ENCODE measurements around the gene CYP4F22.

Gene CYP4F22

GRCh38 chr19:15536350-15536749 lies 28.0 kb downstream of the CYP4F22 start:
- H3K4me1 Mint-ChIP-seq, result peaks cover 6% of the 10 kb centered on the region
- no peak overlapping the region for H3K4me3 Mint-ChIP-seq
- H3K9me3 Mint-ChIP-seq, result peaks cover 3% of the 10 kb centered on the region
- no peak for ATAC-seq (ENCODE audit: low read depth)
- H3K27ac Mint-ChIP-seq, result no peak overlapping the region
- no peak for DNase-seq (ENCODE audit: low spot score in 2 of 2)
- no peaks in the 10 kb centered on the region for H3K36me3 Mint-ChIP-seq
- peaks cover 17% of the 10 kb centered on the region for H3K27me3 Mint-ChIP-seq

- Mint-ChIP-seq H3K36me3 (no peaks in the 10 kb centered on the region), H3K9me3 (peaks cover 3% of the 10 kb centered on the region), H3K27me3 (peaks cover 23% of the 10 kb centered on the region), H3K4me1 (peaks cover 3% of the 10 kb centered on the region), H3K4me3 (no peak overlapping the region), H3K27ac (no peak overlapping the region)
- DNase-seq (ENCODE audit: low spot score in 2 of 2) (no peak), ATAC-seq (ENCODE audit: low read depth) (no peak)
These were observed 30.4 kb downstream of the CYP4F22 start for GRCh38 chr19:15538774-15539173.

GRCh38 chr19:15539638-15540037 lies 31.3 kb downstream of the CYP4F22 start:
- no peaks in the 10 kb centered on the region for H3K36me3 Mint-ChIP-seq
- H3K9me3 Mint-ChIP-seq, result peaks cover 3% of the 10 kb centered on the region
- ATAC-seq (ENCODE audit: low read depth), result no peak
- H3K27ac Mint-ChIP-seq, result no peak overlapping the region
- DNase-seq (ENCODE audit: low spot score in 2 of 2), result no peak
- H3K4me3 Mint-ChIP-seq, result no peak overlapping the region
- peaks cover 20% of the 10 kb centered on the region for H3K27me3 Mint-ChIP-seq
- H3K4me1 Mint-ChIP-seq, result peaks cover 3% of the 10 kb centered on the region

GRCh38 chr19:15540435-15540834 lies 32.1 kb downstream of the CYP4F22 start:
- DNase-seq (ENCODE audit: low spot score in 2 of 2) (no peak), ATAC-seq (ENCODE audit: low read depth) (no peak)
- Mint-ChIP-seq H3K27me3 (peaks cover 18% of the 10 kb centered on the region), H3K9me3 (peaks cover 3% of the 10 kb centered on the region), H3K4me3 (no peak overlapping the region), H3K4me1 (peaks cover 3% of the 10 kb centered on the region), H3K36me3 (no peaks in the 10 kb centered on the region), H3K27ac (no peak overlapping the region)

- DNase-seq (ENCODE audit: low spot score in 2 of 2) (no peak), ATAC-seq (ENCODE audit: low read depth) (no peak)
- peaks cover 16% of the 10 kb centered on the region for H3K27me3 Mint-ChIP-seq
- no peak overlapping the region for H3K4me3 Mint-ChIP-seq
- H3K9me3 Mint-ChIP-seq, result no peaks in the 10 kb centered on the region
- H3K36me3 Mint-ChIP-seq, result no peaks in the 10 kb centered on the region
- peaks cover 3% of the 10 kb centered on the region for H3K4me1 Mint-ChIP-seq
- H3K27ac Mint-ChIP-seq, result no peak overlapping the region
These were observed 36.0 kb downstream of the CYP4F22 start for GRCh38 chr19:15544283-15544682.

- Mint-ChIP-seq H3K27me3 (peaks cover 17% of the 10 kb centered on the region), H3K27ac (no peak overlapping the region), H3K4me1 (peaks cover under 1% of the 10 kb centered on the region), H3K9me3 (no peaks in the 10 kb centered on the region), H3K4me3 (no peak overlapping the region), H3K36me3 (no peaks in the 10 kb centered on the region)
- DNase-seq (ENCODE audit: low spot score in 2 of 2) (no peak), ATAC-seq (ENCODE audit: low read depth) (no peak)
These were observed 36.6 kb downstream of the CYP4F22 start for GRCh38 chr19:15544970-15545369.

GRCh38 chr19:15548648-15549047 lies 40.3 kb downstream of the CYP4F22 start:
- Mint-ChIP-seq H3K4me1 (peaks cover 7% of the 10 kb centered on the region), H3K9me3 (peaks cover 2% of the 10 kb centered on the region)

GRCh38 chr19:15549581-15549980 lies 41.3 kb downstream of the CYP4F22 start:
- ATAC-seq (ENCODE audit: low read depth), result no peak

More at GRCh38 chr19:15548648-15549047, 40.3 kb downstream of the CYP4F22 start:
- H3K27ac Mint-ChIP-seq, result no peak overlapping the region
- DNase-seq (ENCODE audit: low spot score in 2 of 2), result no peak
- H3K27me3 Mint-ChIP-seq, result peaks cover 17% of the 10 kb centered on the region
- no peak for ATAC-seq (ENCODE audit: low read depth)
- no peak overlapping the region for H3K4me3 Mint-ChIP-seq
- H3K36me3 Mint-ChIP-seq, result no peaks in the 10 kb centered on the region

GRCh38 chr19:15550273-15550672 lies 41.9 kb downstream of the CYP4F22 start:
- peaks cover 2% of the 10 kb centered on the region for H3K9me3 Mint-ChIP-seq
- H3K27me3 Mint-ChIP-seq, result peaks cover 17% of the 10 kb centered on the region
- ATAC-seq (ENCODE audit: low read depth), result no peak
- DNase-seq (ENCODE audit: low spot score in 2 of 2), result no peak
- no peak overlapping the region for H3K27ac Mint-ChIP-seq
- peak overlapping the region; percentile 66 for H3K4me3 Mint-ChIP-seq
- no peaks in the 10 kb centered on the region for H3K36me3 Mint-ChIP-seq
- peaks cover 10% of the 10 kb centered on the region for H3K4me1 Mint-ChIP-seq

More at GRCh38 chr19:15549581-15549980, 41.3 kb downstream of the CYP4F22 start:
- H3K36me3 Mint-ChIP-seq, result no peaks in the 10 kb centered on the region
- H3K4me3 Mint-ChIP-seq, result no peak overlapping the region
- H3K4me1 Mint-ChIP-seq, result peaks cover 7% of the 10 kb centered on the region
- H3K9me3 Mint-ChIP-seq, result peaks cover 2% of the 10 kb centered on the region
- H3K27me3 Mint-ChIP-seq, result peaks cover 17% of the 10 kb centered on the region
- DNase-seq (ENCODE audit: low spot score in 2 of 2), result no peak
- H3K27ac Mint-ChIP-seq, result no peak overlapping the region

GRCh38 chr19:15550929-15551292 lies 42.6 kb downstream of the CYP4F22 start:
- Mint-ChIP-seq H3K27me3 (peaks cover 17% of the 10 kb centered on the region), H3K9me3 (peaks cover 2% of the 10 kb centered on the region), H3K27ac (no peak overlapping the region), H3K4me3 (peak overlapping the region; percentile 74), H3K36me3 (no peaks in the 10 kb centered on the region), H3K4me1 (peaks cover 13% of the 10 kb centered on the region)
- ATAC-seq (ENCODE audit: low read depth), result no peak
- DNase-seq (ENCODE audit: low spot score in 2 of 2), result no peak

GRCh38 chr19:15551293-15552004 lies 43.1 kb downstream of the CYP4F22 start:
- H3K9me3 Mint-ChIP-seq, result peaks cover 2% of the 10 kb centered on the region
- peaks cover 17% of the 10 kb centered on the region for H3K27me3 Mint-ChIP-seq
- H3K4me1 Mint-ChIP-seq, result peaks cover 18% of the 10 kb centered on the region
- DNase-seq (ENCODE audit: low spot score in 2 of 2) (peak; percentile 47 to 61), ATAC-seq (ENCODE audit: low read depth) (peak; percentile 27)
- peak overlapping the region; percentile 74 for H3K4me3 Mint-ChIP-seq
- H3K27ac Mint-ChIP-seq, result no peak overlapping the region
- H3K36me3 Mint-ChIP-seq, result no peaks in the 10 kb centered on the region

GRCh38 chr19:15555021-15555420 lies 46.7 kb downstream of the CYP4F22 start:
- H3K27ac Mint-ChIP-seq, result no peak overlapping the region
- no peak overlapping the region for H3K4me3 Mint-ChIP-seq
- no peak for ATAC-seq (ENCODE audit: low read depth)
- DNase-seq (ENCODE audit: low spot score in 2 of 2), result no peak
- no peaks in the 10 kb centered on the region for H3K36me3 Mint-ChIP-seq
- peaks cover 19% of the 10 kb centered on the region for H3K4me1 Mint-ChIP-seq
- H3K27me3 Mint-ChIP-seq, result peaks cover 7% of the 10 kb centered on the region
- peaks cover 2% of the 10 kb centered on the region for H3K9me3 Mint-ChIP-seq

- H3K27ac Mint-ChIP-seq, result no peak overlapping the region
- peaks cover 13% of the 10 kb centered on the region for H3K4me1 Mint-ChIP-seq
- ATAC-seq (ENCODE audit: low read depth), result peak; percentile 86
- H3K36me3 Mint-ChIP-seq, result no peaks in the 10 kb centered on the region
- H3K27me3 Mint-ChIP-seq, result peaks cover 5% of the 10 kb centered on the region
- peak; percentile 93 to 99 for DNase-seq (ENCODE audit: low spot score in 2 of 2)
- no peaks in the 10 kb centered on the region for H3K9me3 Mint-ChIP-seq
- peak overlapping the region; percentile 84 for H3K4me3 Mint-ChIP-seq
These were observed 47.7 kb downstream of the CYP4F22 start for GRCh38 chr19:15555759-15556633.

- Mint-ChIP-seq H3K36me3 (no peaks in the 10 kb centered on the region), H3K9me3 (no peaks in the 10 kb centered on the region), H3K27me3 (peaks cover 10% of the 10 kb centered on the region), H3K27ac (no peak overlapping the region), H3K4me1 (peaks cover 13% of the 10 kb centered on the region), H3K4me3 (peak overlapping the region; percentile 84)
- ATAC-seq (ENCODE audit: low read depth), result no peak
- DNase-seq (ENCODE audit: low spot score in 2 of 2), result no peak
These were observed 48.4 kb downstream of the CYP4F22 start for GRCh38 chr19:15556634-15557181.
